ENCODE measurements around the gene NIPAL3. TPM values are rescaled to one million over a fixed set of nuclear protein-coding genes. Genes with fewer than 3 reads are reported as not detected.

NIPAL3 gene
- total RNA-seq, 1 donor from 2014 or later, result 45.0 TPM

GRCh38 chr1:24476571-24476970, 61.0 kb downstream of the NIPAL3 start:
- no peaks in the 10 kb centered on the region for H3K36me3 ChIP-seq (ENCODE audit: control insufficient read depth, insufficient read depth, low read length)
- no peak overlapping the region for H3K4me3 ChIP-seq (ENCODE audit: low read depth, low read length)
- TF ChIP-seq CTCF (IDR thresholded peaks at IDR 0.05; ENCODE audit: insufficient read depth, low read length, poor library complexity, severe bottlenecking), result no peak
- DNase-seq (ENCODE audit: low read depth), result no peak
- no peaks in the 10 kb centered on the region for H3K27me3 ChIP-seq (ENCODE audit: control insufficient read depth, insufficient read depth, low read length)

GRCh38 chr1:24477309-24477708, 61.7 kb downstream of the NIPAL3 start:
- H3K36me3 ChIP-seq (ENCODE audit: control insufficient read depth, insufficient read depth, low read length), result no peaks in the 10 kb centered on the region
- H3K27me3 ChIP-seq (ENCODE audit: control insufficient read depth, insufficient read depth, low read length), result no peaks in the 10 kb centered on the region
- no peak for DNase-seq (ENCODE audit: low read depth)
- no peak overlapping the region for H3K4me3 ChIP-seq (ENCODE audit: low read depth, low read length)
- TF ChIP-seq CTCF (IDR thresholded peaks at IDR 0.05; ENCODE audit: insufficient read depth, low read length, poor library complexity, severe bottlenecking), result no peak

GRCh38 chr1:24481101-24481500, 65.5 kb downstream of the NIPAL3 start:
- TF ChIP-seq CTCF (IDR thresholded peaks at IDR 0.05; ENCODE audit: insufficient read depth, low read length, poor library complexity, severe bottlenecking), result no peak
- DNase-seq (ENCODE audit: low read depth), result no peak
- no peaks in the 10 kb centered on the region for H3K36me3 ChIP-seq (ENCODE audit: control insufficient read depth, insufficient read depth, low read length)
- no peaks in the 10 kb centered on the region for H3K27me3 ChIP-seq (ENCODE audit: control insufficient read depth, insufficient read depth, low read length)
- no peak overlapping the region for H3K4me3 ChIP-seq (ENCODE audit: low read depth, low read length)

- no peaks in the 10 kb centered on the region for H3K27me3 ChIP-seq (ENCODE audit: control insufficient read depth, insufficient read depth, low read length)
Measured at GRCh38 chr1:24481843-24482610, 66.4 kb downstream of the NIPAL3 start.

GRCh38 chr1:24483441-24483840, 67.8 kb downstream of the NIPAL3 start:
- H3K27me3 ChIP-seq (ENCODE audit: control insufficient read depth, insufficient read depth, low read length), result no peaks in the 10 kb centered on the region
- no peak for DNase-seq (ENCODE audit: low read depth)
- no peak overlapping the region for H3K4me3 ChIP-seq (ENCODE audit: low read depth, low read length)
- H3K36me3 ChIP-seq (ENCODE audit: control insufficient read depth, insufficient read depth, low read length), result no peaks in the 10 kb centered on the region
- TF ChIP-seq CTCF (IDR thresholded peaks at IDR 0.05; ENCODE audit: insufficient read depth, low read length, poor library complexity, severe bottlenecking), result no peak

More at GRCh38 chr1:24481843-24482610, 66.4 kb downstream of the NIPAL3 start:
- no peak for TF ChIP-seq CTCF (IDR thresholded peaks at IDR 0.05; ENCODE audit: insufficient read depth, low read length, poor library complexity, severe bottlenecking)
- Histone ChIP-seq H3K4me3 (ENCODE audit: low read depth, low read length) (no peak overlapping the region), H3K36me3 (ENCODE audit: control insufficient read depth, insufficient read depth, low read length) (no peaks in the 10 kb centered on the region)
- DNase-seq (ENCODE audit: low read depth), result no peak

GRCh38 chr1:24484199-24484598, 68.6 kb downstream of the NIPAL3 start:
- DNase-seq (ENCODE audit: low read depth), result no peak
- no peaks in the 10 kb centered on the region for H3K36me3 ChIP-seq (ENCODE audit: control insufficient read depth, insufficient read depth, low read length)
- TF ChIP-seq CTCF (IDR thresholded peaks at IDR 0.05; ENCODE audit: insufficient read depth, low read length, poor library complexity, severe bottlenecking), result no peak
- no peaks in the 10 kb centered on the region for H3K27me3 ChIP-seq (ENCODE audit: control insufficient read depth, insufficient read depth, low read length)
- no peak overlapping the region for H3K4me3 ChIP-seq (ENCODE audit: low read depth, low read length)
